Liver (tissue), 9 donors: ENCODE measurements around the gene ZDHHC14. TPM values are rescaled to one million over a fixed set of nuclear protein-coding genes. Genes with fewer than 3 reads are reported as not detected.
A peak's percentile ranks its signal among the peaks of the same experiment; 100 is the strongest.

Experiments used
- DNase-seq: peaks from one replicate; pipeline ENCODE4 v3.0.0-alpha.2; 2017; ENCODE audit warnings: low spot score
- H3K27ac ChIP-seq, 2 donors: one replicate each; pipeline ENCODE4 v1.7.0; 2013; ENCODE audit warnings: inconsistent platforms in 2 of 2, low read length in 2 of 2, control low read depth in 1 of 2, low read depth in 1 of 2, mild to moderate bottlenecking in 1 of 2
- H3K27me3 ChIP-seq, 4 donors: one replicate each; pipeline versions ENCODE4 v1.6.1 to v1.7.0; 2013; ENCODE audit warnings: low read length in 3 of 4, inconsistent platforms in 1 of 4, mild to moderate bottlenecking in 1 of 4, moderate library complexity in 1 of 4; ENCODE audit not compliant: control insufficient read depth in 4 of 4, insufficient read depth in 4 of 4
- H3K36me3 ChIP-seq, 4 donors: one replicate each; pipeline versions ENCODE4 v1.6.1 to v1.7.0; 2013; ENCODE audit warnings: low read length in 3 of 4, mild to moderate bottlenecking in 3 of 4, low read depth in 1 of 4, moderate library complexity in 1 of 4; ENCODE audit not compliant: control insufficient read depth in 4 of 4, insufficient read depth in 3 of 4
- H3K4me1 ChIP-seq, 4 donors: one replicate each; pipeline versions ENCODE4 v1.6.1 to v1.7.0; 2013; ENCODE audit warnings: low read length in 3 of 4, mild to moderate bottlenecking in 3 of 4, moderate library complexity in 1 of 4; ENCODE audit not compliant: control insufficient read depth in 4 of 4, insufficient read depth in 4 of 4
- H3K4me3 ChIP-seq, 3 donors: one replicate each; pipeline versions ENCODE4 v1.6.1 to v1.7.0; 2013; ENCODE audit warnings: low read length in 3 of 3, control low read depth in 1 of 3, low read depth in 1 of 3, mild to moderate bottlenecking in 1 of 3
- H3K9ac ChIP-seq, 2 donors: one replicate each; pipeline ENCODE4 v1.7.0; 2013; ENCODE audit warnings: low read length in 2 of 2, mild to moderate bottlenecking in 2 of 2, moderate library complexity in 2 of 2, control low read depth in 1 of 2, low read depth in 1 of 2
- H3K9me3 ChIP-seq, 4 donors: one replicate each; pipeline versions ENCODE4 v1.6.1 to v1.7.0; 2013; ENCODE audit warnings: low read length in 3 of 4; ENCODE audit not compliant: control insufficient read depth in 4 of 4
- FOXA1 ChIP-seq: IDR thresholded peaks from 2 replicates; pipeline ENCODE4 v1.6.1; 2016; ENCODE audit warnings: antibody characterized with exemption
- FOXA2 ChIP-seq: IDR thresholded peaks from 2 replicates; pipeline ENCODE4 v1.6.1; 2016; ENCODE audit warnings: antibody characterized with exemption
- GABPA ChIP-seq, 2 donors: IDR thresholded peaks in 1 of 2; conservative IDR thresholded peaks in 1 of 2; 2 replicates each; pipeline ENCODE4 v1.6.1; 2016; ENCODE audit warnings: antibody characterized with exemption in 2 of 2, mild to moderate bottlenecking in 1 of 2, moderate library complexity in 1 of 2
- HNF4A ChIP-seq, 2 donors: conservative IDR thresholded peaks; 2 replicates each; pipeline ENCODE4 v1.6.1; 2016; ENCODE audit warnings: antibody characterized with exemption in 2 of 2, mild to moderate bottlenecking in 2 of 2
- HNF4G ChIP-seq: IDR thresholded peaks from 2 replicates; pipeline ENCODE4 v1.6.1; 2016; ENCODE audit warnings: antibody characterized with exemption
- JUND ChIP-seq, 2 donors: IDR thresholded peaks; 2 replicates each; pipeline ENCODE4 v1.6.1; 2016; ENCODE audit warnings: antibody characterized with exemption in 2 of 2
- MAX ChIP-seq: IDR thresholded peaks from 2 replicates; pipeline ENCODE4 v1.6.1; 2016; ENCODE audit warnings: antibody characterized with exemption
- RAD21 ChIP-seq, 2 donors: IDR thresholded peaks; 2 replicates each; pipeline ENCODE4 v1.6.1; 2016; ENCODE audit warnings: antibody characterized with exemption in 2 of 2, mild to moderate bottlenecking in 2 of 2
- RXRA ChIP-seq, 2 donors: IDR thresholded peaks; 2 replicates each; pipeline ENCODE4 v1.6.1; 2017 to 2018; ENCODE audit warnings: antibody characterized with exemption in 2 of 2, mild to moderate bottlenecking in 1 of 2
- SP1 ChIP-seq: IDR thresholded peaks from 2 replicates; pipeline ENCODE4 v1.6.1; 2018; ENCODE audit warnings: antibody characterized with exemption, mild to moderate bottlenecking
- YY1 ChIP-seq: IDR thresholded peaks from 2 replicates; pipeline ENCODE4 v1.6.1; 2016; ENCODE audit warnings: antibody characterized with exemption, mild to moderate bottlenecking
- WGBS: extraction: QIAGEN DNeasy Blood & Tissue Kit; methylation state at CpG from one replicate; pipeline ENCODE4 v1.1.7; 2013; 5-methylcytosine and 5-hydroxymethylcytosine counted together
- polyA plus RNA-seq, 2 donors: library from polyadenylated mRNA; stranded (reverse) in 1 of 2; unstranded in 1 of 2; fragments of 200-250 nt in 1 of 2; fragments of >200 nt in 1 of 2; fragmentation: Nextera tagmentation in 1 of 2; extraction: Ambion mirVana in 1 of 2; gene quantifications; one replicate each; pipeline versions ENCODE4 v1.2.1 to v1.2.3, GENCODE V29; 2013 to 2015
- total RNA-seq, 2 donors: library from RNA; depleted of rRNA; stranded (reverse); fragments of >200 nt; gene quantifications; one replicate each; pipeline ENCODE4 v1.2.3, GENCODE V29; 2014
- TF ChIP-seq, protein P1 (sequence below): IDR thresholded peaks from 2 replicates; pipeline ENCODE4 v1.6.1; 2016; ENCODE audit warnings: antibody characterized with exemption, mild to moderate bottlenecking
- TF ChIP-seq, protein P2 (sequence below): IDR thresholded peaks from 2 replicates; pipeline ENCODE4 v1.6.1; 2016; ENCODE audit warnings: antibody characterized with exemption
- donor health status: healthy.
- donor health status: healthy.
- donor health status: healthy.
- donor health status: healthy.
- donor health status: healthy.

Gene ZDHHC14
- total and polyA plus RNA-seq, 4 donors: 4.4 to 11.7 (median 8.4) TPM

- TF ChIP-seq RXRA (IDR thresholded peaks at IDR 0.05) (no peak), SP1 (no peak), RAD21 (IDR thresholded peaks at IDR 0.05) (no peak), HNF4G (no peak)
- TF ChIP-seq, protein P1, sequence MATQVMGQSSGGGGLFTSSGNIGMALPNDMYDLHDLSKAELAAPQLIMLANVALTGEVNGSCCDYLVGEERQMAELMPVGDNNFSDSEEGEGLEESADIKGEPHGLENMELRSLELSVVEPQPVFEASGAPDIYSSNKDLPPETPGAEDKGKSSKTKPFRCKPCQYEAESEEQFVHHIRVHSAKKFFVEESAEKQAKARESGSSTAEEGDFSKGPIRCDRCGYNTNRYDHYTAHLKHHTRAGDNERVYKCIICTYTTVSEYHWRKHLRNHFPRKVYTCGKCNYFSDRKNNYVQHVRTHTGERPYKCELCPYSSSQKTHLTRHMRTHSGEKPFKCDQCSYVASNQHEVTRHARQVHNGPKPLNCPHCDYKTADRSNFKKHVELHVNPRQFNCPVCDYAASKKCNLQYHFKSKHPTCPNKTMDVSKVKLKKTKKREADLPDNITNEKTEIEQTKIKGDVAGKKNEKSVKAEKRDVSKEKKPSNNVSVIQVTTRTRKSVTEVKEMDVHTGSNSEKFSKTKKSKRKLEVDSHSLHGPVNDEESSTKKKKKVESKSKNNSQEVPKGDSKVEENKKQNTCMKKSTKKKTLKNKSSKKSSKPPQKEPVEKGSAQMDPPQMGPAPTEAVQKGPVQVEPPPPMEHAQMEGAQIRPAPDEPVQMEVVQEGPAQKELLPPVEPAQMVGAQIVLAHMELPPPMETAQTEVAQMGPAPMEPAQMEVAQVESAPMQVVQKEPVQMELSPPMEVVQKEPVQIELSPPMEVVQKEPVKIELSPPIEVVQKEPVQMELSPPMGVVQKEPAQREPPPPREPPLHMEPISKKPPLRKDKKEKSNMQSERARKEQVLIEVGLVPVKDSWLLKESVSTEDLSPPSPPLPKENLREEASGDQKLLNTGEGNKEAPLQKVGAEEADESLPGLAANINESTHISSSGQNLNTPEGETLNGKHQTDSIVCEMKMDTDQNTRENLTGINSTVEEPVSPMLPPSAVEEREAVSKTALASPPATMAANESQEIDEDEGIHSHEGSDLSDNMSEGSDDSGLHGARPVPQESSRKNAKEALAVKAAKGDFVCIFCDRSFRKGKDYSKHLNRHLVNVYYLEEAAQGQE: no peak
- TF ChIP-seq, protein P2, sequence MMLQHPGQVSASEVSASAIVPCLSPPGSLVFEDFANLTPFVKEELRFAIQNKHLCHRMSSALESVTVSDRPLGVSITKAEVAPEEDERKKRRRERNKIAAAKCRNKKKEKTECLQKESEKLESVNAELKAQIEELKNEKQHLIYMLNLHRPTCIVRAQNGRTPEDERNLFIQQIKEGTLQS: no peak
- Histone ChIP-seq H3K9me3 (no peaks in the 10 kb centered on the region), H3K4me1 (peaks cover under 1 to 34% (median 6%) of the 10 kb centered on the region in 4 donors), H3K27me3 (no peaks in the 10 kb centered on the region), H3K9ac (no peak overlapping the region), H3K27ac (no peak overlapping the region), H3K36me3 (no peaks in the 10 kb centered on the region), H3K4me3 (peak overlapping the region in 1 of 3 donors; percentile 16)
- 95% methylated on average over 5 of the region's 5 CpGs for WGBS
- no peak for DNase-seq
These were observed 131.3 kb downstream of the ZDHHC14 start for GRCh38 chr6:157512382-157512682.

DNA sequence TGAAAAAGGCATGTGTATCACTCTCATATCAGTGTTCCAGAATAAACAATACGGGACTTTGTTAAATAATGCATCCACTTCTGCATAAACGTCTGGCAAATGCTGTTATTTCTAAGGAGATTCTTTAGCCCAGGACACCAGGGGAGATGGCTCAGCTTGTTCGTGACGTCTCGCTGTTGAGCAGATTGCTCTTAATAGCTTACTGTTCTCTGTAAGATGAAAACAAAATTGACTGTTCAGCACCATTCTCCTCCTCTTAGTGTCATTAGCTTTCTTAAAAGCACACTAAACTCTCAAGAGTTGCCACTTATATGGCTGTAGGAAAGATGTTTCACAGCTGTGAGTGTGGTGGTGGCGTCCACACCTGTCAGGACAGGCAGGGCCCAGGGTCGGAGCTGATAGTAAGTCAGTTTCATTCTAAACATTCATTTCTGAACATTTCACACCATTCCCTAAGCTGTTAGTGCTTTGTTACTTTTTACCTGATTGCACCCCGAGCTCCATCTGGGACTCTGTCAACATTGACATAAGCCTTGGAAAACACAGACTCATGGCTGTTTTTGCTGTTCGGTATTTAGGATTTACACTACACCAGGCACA is 132.1 kb downstream of the ZDHHC14 start:
- peaks cover 2 to 41% (median 10%) of the 10 kb centered on the region in 4 donors for H3K4me1 ChIP-seq
- H3K4me3 ChIP-seq: no peak overlapping the region
- peak overlapping the region in 1 of 2 donors; percentile 6 for H3K9ac ChIP-seq
- DNase-seq: no peak
- peak; percentile 55 for TF ChIP-seq SP1
- peak; percentile 87 for TF ChIP-seq FOXA1
- no peak for TF ChIP-seq HNF4G
- TF ChIP-seq RXRA (IDR thresholded peaks at IDR 0.05): peak in 1 of 2 donors; percentile 38
- peak in 1 of 2 donors; percentile 30 for TF ChIP-seq HNF4A (conservative IDR thresholded peaks at IDR 0.05)
- TF ChIP-seq FOXA2: peak; percentile 88
- no peak for TF ChIP-seq GABPA (IDR thresholded peaks at IDR 0.05 in 1 of 2, conservative IDR thresholded peaks at IDR 0.05 in 1 of 2)
- TF ChIP-seq JUND (IDR thresholded peaks at IDR 0.05): no peak
- TF ChIP-seq RAD21 (IDR thresholded peaks at IDR 0.05): peak in 1 of 2 donors; percentile 19
- peak; percentile 13 for TF ChIP-seq YY1
- WGBS: 32% methylated on average over 9 of the region's 9 CpGs
- no peaks in the 10 kb centered on the region for H3K9me3 ChIP-seq
- H3K27me3 ChIP-seq: no peaks in the 10 kb centered on the region
- H3K27ac ChIP-seq: peak overlapping the region; percentile 50 to 58
- no peaks in the 10 kb centered on the region for H3K36me3 ChIP-seq

DNA sequence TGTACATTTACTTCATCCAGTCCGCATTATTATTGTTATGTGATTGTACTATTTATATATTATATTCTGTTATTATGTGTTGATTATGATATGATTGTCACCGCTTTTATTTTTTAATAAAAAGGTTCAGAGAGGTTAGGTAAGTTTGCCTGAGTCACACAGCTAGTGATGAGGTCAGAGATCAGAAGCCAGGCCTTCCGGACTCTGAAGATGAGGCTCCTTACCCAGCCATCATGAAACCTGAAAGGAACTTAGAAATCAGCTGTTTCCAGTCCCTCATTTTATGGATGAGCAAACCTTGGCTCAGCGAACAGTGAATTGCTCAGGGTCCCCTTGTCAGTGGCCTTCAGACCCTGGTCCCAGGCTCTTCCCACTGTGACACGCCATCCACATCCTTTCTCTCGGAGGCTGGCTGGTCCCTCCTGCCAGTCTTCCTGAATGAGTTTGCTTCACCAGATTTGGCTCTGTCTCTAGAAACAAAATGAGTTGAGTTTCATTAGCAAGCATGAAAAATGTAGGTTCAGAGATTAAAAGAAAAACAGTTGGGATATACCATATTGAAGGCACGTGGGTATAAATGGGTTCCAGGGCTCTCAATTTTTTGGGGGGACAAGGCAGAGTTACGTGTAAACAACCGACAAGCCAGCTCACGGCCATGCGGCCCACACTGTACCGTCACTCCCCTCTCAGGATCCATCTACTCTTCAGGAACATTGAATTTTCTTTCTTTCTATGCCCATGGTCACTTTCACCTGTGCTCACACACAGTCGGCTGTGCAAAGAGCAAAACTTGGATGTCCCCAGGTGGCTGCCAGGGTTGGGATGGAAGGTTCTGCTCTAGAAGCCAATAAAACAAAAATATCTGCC is 132.9 kb downstream of the ZDHHC14 start:
- no peak overlapping the region for H3K27ac ChIP-seq
- H3K9ac ChIP-seq: no peak overlapping the region
- DNase-seq: no peak
- H3K4me3 ChIP-seq: no peak overlapping the region
- H3K27me3 ChIP-seq: no peaks in the 10 kb centered on the region
- WGBS: 92% methylated on average over 13 of the region's 13 CpGs
- TF ChIP-seq MAX (no peak), YY1 (no peak), JUND (IDR thresholded peaks at IDR 0.05) (no peak)
- TF ChIP-seq, protein P2: no peak
- H3K36me3 ChIP-seq: no peaks in the 10 kb centered on the region
- no peaks in the 10 kb centered on the region for H3K9me3 ChIP-seq
- peaks cover 2 to 42% (median 11%) of the 10 kb centered on the region in 4 donors for H3K4me1 ChIP-seq
